HG03045 (cell line): ENCODE measurements around the gene OBP2B.
"Not testable (repeated sequence)": the region's sequence is repeated elsewhere in the genome, so short reads cannot be mapped to it uniquely, and the experiment has no call there.

ENCODE experiments used
- ATAC-seq: cut with Tn5 transposase; IDR thresholded peaks from one replicate; pipeline ENCODE4 v1.9.1; 2021; ENCODE audit warnings: mild to moderate bottlenecking, moderate library complexity; ENCODE audit not compliant: unreplicated experiment

Gene OBP2B

DNA sequence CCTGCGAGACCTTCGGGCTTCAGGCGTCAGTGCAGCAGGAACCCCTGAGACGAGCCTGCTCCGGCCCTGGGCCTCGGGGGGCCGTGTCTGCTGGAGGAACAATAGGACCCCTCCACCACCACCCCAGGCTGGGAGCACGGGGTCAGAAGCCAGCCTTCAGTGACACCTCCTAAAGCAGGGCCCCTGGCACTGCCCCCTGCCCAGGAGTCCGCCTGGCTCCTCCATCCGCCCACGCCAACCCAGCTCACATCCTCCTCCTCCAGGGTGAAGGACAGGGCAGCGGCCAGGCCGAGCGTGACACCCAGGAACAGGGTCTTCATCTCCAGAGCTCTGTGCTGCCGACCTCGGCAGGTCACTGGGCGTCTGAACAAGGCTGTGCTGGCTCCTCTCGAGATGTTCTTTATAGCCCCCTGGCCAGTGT lies at the start of gene OBP2B:
Gene OBP2B (minus strand): TSS at position 371 of the 421 bp plus-strand sequence. CDS start 51 bp downstream, at position 320.
- ATAC-seq, result not testable (repeated sequence)

GRCh38 chr9:133258061-133259015 lies 49.3 kb upstream of the OBP2B start:
- no peak for ATAC-seq

GRCh38 chr9:133257465-133257956 lies 48.5 kb upstream of the OBP2B start:
- no peak for ATAC-seq

- no peak for ATAC-seq
Measured at GRCh38 chr9:133256686-133257091, 47.6 kb upstream of the OBP2B start.

- no peak for ATAC-seq
Measured at GRCh38 chr9:133256136-133256461, 47.0 kb upstream of the OBP2B start.

GRCh38 chr9:133255371-133256135 lies 46.5 kb upstream of the OBP2B start:
- no peak for ATAC-seq

- no peak for ATAC-seq
Measured at GRCh38 chr9:133254471-133254870, 45.4 kb upstream of the OBP2B start.

DNA sequence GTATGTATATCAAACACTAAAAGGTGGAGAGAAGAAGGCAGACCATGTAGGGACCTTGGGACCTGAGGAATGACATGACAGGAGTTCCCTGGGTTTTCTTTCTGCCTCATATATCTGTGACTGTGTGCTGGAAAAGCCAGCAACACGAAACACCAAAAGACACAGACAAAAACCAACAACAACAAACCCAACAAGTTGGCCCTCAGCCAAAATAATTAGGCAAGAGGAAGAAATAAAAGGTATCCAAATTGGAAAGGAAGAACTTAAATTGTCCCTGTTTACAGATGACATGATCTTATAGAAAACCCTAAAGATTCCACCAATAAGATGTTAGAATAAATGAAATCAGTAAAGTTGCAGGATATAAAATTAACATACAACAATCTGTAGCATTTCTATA lies 44.2 kb upstream of the OBP2B start:
- ATAC-seq, result no peak

GRCh38 chr9:133252301-133253020 lies 43.4 kb upstream of the OBP2B start:
- ATAC-seq, result no peak

DNA sequence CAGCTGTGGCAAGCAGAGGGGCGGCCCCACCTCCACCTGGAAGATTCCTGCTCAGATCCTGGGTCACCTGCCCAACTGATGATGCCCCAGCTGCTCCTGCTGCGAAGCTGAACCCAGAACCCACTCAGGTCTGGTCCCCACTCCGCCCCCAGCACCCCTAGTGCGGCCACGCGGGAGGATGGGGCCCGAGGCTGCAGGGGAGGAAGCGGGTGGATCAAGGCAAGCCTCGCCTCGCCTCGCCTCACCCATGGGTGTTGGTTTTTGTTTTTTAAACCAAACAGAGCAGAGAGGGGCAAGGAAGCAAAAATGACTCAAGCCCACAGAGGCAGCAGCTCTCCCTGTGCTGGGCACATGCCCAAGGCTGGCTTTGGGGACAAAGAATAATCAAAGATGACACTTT lies 42.7 kb upstream of the OBP2B start:
- no peak for ATAC-seq

DNA sequence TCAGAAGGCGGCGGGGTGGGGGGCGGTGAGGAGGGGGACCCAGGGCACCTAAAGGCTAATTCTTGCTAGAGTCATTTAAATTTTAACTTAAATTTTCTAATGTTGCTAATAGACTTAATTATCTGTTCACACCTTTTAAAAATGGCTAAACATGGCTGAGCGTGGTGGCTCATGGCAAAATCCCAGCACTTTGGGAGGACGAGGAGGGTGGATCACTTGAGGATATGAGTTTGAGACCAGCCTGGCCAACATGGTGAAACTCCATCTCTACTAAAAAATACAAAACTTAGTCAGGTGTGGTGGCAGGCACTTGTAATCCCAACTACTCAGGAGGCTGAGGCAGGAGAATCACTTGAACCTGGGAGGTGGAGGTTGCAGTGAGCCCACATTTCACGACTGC lies 42.2 kb upstream of the OBP2B start:
- not testable (repeated sequence) for ATAC-seq

- no peak for ATAC-seq
Measured at GRCh38 chr9:133250741-133251170, 41.7 kb upstream of the OBP2B start.

- no peak for ATAC-seq
Measured at GRCh38 chr9:133249337-133249736, 40.3 kb upstream of the OBP2B start.

DNA sequence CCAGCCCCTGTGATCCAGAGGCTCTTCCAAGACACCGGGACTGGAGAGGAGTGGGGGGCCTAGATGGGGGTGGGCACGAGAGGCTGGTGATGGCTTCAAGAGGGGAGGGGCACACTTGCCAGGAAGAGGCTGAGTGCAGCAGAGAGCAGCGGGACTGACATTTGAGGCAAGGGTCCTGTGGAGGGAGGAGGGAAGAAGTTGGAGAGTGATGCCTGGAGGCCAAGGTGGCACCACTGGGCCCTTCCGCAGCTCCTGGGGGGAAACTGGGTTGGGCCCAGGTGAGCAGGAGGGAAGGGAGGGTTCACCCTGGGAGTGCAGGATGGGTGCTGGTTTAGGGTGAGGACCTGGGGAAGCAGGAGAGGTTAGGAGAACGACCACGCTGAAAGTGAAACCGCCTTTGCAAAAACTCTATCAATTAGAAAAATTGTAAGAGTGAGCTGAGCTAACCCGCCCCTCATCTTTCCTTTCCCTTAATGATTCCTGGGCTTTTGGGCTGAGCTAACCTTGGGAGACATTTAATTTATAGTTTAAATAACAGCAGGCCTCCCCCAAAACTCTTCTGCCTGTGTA lies 39.8 kb upstream of the OBP2B start:
- ATAC-seq, result no peak

DNA sequence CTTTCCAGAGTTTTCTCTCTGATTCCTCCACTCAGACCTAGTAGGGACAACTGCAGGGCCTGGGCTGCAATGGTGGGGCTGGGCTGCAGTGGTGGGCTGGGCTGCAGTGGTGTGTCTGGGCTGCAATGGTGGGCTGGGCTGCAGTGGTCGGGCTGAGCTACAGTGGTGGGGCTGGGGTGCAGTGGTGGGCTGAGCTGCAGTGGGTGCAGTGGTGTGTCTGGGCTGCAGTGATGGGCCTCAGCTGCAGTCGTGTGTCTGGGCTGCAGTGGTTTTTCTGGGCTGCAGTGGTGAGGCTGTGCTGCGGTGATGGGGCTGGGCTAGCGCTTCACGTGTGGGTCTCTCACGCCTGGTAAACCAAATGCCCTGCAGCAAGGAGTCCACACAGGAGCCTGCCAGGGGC lies 38.6 kb upstream of the OBP2B start:
- ATAC-seq, result no peak

GRCh38 chr9:133246991-133247390 lies 37.9 kb upstream of the OBP2B start:
- ATAC-seq, result no peak

DNA sequence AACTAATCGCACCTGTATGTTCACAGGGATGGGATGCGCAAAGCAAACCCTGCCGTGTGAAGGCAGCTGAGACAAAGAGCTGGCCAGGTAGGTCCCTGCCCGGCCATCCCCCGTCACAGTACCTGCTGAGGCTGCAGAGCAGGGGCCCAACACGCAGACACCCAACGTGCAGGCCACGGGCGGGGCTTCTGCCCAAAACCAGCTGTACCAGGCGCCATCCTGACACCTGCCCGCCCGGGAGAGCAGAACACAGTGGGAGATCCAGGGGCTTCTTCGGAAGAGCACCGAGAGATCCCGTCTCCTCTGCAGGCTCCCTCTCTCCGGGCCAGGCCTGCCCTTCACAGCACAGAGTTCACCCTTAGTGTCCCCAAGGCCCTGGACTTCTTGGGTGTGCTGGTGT lies 37.5 kb upstream of the OBP2B start:
- no peak for ATAC-seq

- ATAC-seq, result no peak
Measured at GRCh38 chr9:133242991-133243390, 33.9 kb upstream of the OBP2B start.

DNA sequence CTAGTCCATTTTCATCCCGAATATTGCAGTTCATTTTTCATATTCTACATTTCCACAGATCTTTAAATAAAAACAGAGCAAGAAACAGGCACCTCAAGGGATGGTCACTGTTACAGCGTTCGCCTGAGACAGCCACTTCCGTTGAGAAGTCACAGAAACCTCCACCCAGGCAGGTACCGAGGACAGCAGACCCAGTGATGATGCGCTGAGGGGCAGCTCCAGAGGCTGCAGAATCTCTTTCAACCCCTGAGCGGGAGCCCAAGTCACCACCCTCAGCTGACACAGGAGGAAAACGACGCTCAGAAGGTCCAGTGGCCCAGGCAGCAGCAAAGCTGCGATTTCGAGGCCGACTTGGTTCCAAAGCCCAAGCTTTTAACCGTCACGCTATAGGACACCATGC lies 33.2 kb upstream of the OBP2B start:
- ATAC-seq, result no peak

DNA sequence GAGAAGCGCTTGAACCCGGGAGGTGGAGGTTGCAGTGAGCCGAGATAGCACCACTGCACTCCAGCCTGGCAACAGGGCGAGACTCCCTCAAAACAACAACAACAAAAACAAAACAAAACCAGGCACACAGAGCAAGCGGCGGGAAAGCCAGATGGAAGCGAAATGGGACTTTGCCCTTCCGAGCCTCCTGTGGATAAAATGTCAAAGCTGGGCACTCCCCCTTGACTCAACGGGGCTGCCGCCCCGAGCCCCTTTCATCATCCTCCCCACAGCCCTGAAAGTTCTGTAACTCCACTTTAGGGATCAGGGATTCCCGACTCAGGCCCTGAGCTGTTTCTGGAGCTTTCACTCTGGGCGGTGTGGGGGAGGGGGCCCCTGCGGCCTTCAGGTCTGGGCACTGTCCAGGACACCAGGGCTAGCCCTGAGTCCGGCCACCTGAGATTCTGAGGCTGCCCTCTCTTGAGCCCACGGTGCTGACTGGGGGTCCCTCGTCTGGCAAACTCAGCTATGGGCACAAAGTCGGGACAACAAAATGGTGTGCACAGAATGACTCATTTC lies 30.6 kb upstream of the OBP2B start:
- ATAC-seq, result no peak
